GM10248 (cell line): ENCODE measurements around the gene PSPN.

Source experiments
- CTCF ChIA-PET: fragments of 300-600 bp; sonication (Branson Sonifier 250); formaldehyde crosslinking; extraction: SDS; loops from one replicate; lab custom pipeline; 2021; ENCODE audit warnings: antibody characterized with exemption; lab: Yijun Ruan, JAX
- POLR2A ChIA-PET: fragments of 350-650 bp; sonication (Branson Sonifier 250); formaldehyde crosslinking; extraction: SDS; loops from one replicate; lab custom pipeline; 2020; ENCODE audit warnings: antibody characterized with exemption; lab: Yijun Ruan, JAX
- DNase-seq: peaks from one replicate; pipeline ENCODE4 v3.0.0; 2012; ENCODE audit errors: extremely low spot score
- CTCF ChIP-seq: IDR thresholded peaks from 2 replicates; pipeline ENCODE4 v1.5.1; 2012; ENCODE audit warnings: mild to moderate bottlenecking, low read depth; ENCODE audit errors: extremely low read depth, missing control alignments, control extremely low read depth

Gene PSPN

GRCh38 chr19:6326815-6327214, 48.9 kb downstream of the PSPN start:
- no peak for DNase-seq
- ChIA-PET CTCF (interaction anchor here (1.0 kb wide), 1 partner anchor 43 kb away, joined by 3 read pairs; no protein-coding TSS in a partner anchor), POLR2A (no interaction called here)
- TF ChIP-seq CTCF: no peak

GRCh38 chr19:6325614-6326013, 50.1 kb downstream of the PSPN start:
- CTCF ChIA-PET: interaction anchor here (0.7 kb wide), 1 partner anchor 11 kb away, joined by 3 read pairs; no protein-coding TSS in a partner anchor
- POLR2A ChIA-PET: no interaction called here
- no peak for TF ChIP-seq CTCF
- no peak for DNase-seq
